NK-92 (cell line): Measurements from ENCODE around the gene ADGRG3.
"Not testable (repeated sequence)": the region's sequence is repeated elsewhere in the genome, so short reads cannot be mapped to it uniquely, and the experiment has no call there.

ENCODE experiments used
- DNase-seq: peaks from one replicate; lab custom pipeline; 2025; ENCODE audit not compliant: unreplicated experiment; lab: John Stamatoyannopoulos, UW

Gene ADGRG3

GRCh38 chr16:57712569-57712968 lies 44.5 kb downstream of the ADGRG3 start:
- not testable (repeated sequence) for DNase-seq

DNA sequence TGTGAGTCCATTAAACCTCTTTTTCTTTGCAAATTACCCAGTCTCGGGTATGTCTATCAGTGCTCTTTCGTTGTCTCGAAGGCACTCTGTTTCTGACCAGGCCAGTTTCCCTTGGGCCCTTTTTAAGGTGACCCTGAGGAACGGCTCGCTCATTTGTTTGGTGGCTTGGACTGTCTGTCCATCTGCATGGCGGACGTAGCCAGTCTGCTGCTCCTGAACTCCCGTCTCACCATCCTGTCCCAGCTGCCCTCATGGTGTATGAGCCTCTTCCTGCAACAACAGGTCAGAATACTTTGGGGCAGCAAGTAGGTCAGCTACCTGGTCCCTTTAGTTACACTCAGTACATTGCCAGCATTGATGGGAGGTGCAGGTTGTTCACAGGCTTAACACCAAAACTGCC lies 45.5 kb downstream of the ADGRG3 start:
- no peak for DNase-seq

DNA sequence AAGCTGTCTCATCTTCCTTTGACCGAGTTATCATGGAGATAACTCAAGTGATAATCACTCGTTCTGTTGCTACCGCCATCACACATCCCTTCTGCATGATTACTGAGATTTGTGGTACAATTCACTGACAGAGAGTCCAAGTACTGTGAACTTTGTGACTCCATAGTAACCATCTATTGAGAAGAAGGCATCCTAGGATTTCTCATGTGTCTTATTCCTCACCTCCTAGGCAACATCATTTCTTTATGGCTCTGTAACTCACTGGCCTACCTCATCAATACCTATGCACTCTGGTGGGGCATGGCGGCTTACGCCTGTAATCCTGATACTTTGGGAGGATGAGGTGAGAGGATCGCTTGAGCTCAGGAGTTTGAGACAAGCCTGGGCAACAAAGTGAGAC lies 45.9 kb downstream of the ADGRG3 start:
- DNase-seq: no peak

DNA sequence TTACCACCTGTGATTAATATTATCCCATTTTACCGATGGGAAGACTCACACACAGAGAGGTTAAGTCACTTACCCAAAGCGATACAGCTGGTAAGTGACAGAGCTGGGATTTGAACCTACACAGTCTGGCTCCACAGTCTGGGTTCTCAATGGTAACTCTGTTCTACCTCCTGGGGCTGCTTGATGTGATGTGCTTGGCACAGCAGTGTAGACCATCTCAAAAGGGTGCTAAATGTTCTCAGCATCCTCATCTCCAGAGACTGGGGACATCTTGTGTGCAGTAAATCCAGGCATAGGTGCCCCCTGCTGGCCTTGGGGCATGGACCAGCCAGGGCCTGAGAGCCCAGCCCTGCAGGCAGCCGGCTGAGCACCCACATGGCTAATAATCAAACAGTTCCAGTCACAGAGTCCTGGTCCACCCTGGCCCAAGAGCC lies 52.1 kb downstream of the ADGRG3 start:
- no peak for DNase-seq

DNA sequence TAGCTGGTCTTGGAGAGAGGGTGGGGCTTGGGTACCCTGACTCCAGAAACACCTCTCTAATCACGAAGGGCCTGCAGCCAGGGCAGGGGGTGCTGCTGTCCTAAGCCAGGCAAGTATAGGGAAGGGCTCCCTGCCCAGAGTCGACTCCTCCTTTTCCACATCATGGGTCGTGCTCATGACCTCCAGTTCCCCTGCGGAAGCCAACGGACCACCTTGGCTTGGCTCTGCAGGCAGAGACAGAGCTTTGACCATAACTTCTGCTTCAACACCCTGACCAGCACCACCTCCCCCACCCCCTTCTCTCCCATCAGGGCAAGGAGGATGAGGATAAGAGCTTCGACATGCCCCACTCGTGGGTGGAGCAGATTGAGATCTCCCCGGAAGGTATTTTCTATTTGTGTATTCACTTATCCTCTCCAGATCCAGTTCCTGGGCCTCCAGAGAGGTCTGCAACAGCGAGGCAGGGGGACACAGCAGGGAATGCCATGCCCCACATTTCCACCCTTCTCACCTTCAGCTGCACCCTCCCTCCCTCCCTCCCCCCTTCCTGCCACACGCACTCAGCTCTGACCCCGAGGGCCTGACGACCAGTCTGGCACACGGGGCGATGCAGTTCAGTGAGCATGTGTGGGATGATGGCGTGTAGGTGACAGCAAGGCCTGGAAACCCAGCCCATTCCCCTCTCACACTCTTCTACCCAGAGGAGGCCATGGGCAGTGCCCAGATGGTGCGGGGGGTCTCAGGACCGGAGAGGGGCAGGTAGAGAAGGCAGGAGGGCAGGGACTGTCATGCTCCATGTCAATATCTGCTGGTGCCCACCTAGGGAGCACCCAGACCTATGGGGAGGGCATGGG lies 53.5 kb downstream of the ADGRG3 start:
- DNase-seq: no peak

GRCh38 chr16:57722210-57722499 lies 54.0 kb downstream of the ADGRG3 start:
- DNase-seq: no peak

- DNase-seq: no peak
Observed at GRCh38 chr16:57722651-57723050, 54.5 kb downstream of the ADGRG3 start.

DNA sequence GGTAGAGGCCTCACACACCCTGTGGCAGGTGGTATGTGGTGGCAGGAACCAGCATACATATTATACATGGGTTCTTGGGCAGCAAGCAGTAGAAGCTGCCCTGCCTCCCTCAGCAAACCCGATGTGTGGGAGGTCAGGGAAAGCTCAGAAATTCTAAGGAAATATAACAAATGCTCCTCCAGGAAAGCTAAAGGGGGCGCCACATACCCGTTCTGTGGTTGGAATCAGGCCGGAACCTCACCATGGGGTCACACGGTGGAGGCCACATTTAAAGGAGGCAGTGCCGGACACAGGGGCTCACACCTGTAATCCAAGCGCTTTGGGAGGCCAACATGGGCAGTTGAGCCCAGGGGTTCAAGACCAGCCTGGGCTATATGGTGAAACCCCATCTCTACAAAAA lies 55.1 kb downstream of the ADGRG3 start:
- DNase-seq: no peak

DNA sequence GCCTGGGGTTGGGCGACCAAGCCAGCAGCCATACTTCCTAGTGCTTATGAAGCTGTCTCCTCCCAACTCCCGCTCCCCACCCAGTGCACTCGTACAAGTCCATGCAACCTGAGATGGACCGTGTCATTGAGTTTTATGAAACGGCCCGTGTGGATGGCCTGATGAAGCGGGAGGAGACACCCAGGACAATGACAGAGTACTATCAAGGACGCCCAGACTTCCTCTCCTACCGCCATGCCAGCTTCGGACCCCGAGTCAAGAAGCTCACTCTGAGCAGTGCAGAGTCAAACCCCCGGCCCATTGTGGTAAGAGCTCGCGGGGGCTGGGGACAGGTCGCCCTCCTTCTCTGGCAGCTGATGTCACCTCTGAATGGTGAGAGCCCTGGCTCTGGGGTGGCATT lies 56.4 kb downstream of the ADGRG3 start:
- no peak for DNase-seq

DNA sequence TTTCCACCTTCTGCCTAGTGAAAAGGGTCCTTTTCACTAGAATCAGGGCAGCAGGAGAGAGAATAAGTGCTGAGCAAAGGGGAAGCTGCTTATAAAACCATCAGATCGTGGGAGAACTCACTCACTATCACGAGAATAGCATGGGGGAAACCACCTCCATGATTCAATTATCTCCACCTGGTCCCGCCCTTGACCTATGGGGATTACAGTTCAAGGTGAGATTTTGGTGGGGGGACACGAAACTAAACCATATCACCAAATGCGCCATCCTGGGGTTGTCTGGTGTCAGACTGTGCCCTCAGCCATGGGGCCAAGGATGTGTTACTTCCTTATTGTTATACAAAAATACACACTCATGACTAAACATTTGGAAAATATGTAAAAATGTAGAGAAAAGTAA lies 57.0 kb downstream of the ADGRG3 start:
- DNase-seq: no peak

GRCh38 chr16:57725554-57725953 lies 57.4 kb downstream of the ADGRG3 start:
- DNase-seq: no peak

DNA sequence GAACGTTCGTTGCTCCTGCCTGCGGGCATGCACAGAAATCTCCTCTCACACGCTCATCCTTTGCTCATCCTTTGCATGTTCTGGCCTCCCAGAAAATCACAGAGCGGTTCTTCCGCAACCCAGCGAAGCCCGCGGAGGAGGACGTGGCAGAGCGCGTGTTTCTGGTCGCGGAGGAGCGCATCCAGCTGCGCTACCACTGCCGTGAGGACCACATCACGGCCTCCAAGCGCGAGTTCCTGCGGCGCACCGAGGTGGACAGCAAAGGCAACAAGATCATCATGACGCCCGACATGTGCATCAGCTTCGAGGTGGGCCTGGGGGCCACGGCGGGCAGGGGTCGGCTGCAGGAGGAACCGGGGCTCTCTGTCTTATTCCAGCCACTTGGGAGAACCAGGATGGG lies 57.9 kb downstream of the ADGRG3 start:
- DNase-seq: no peak

GRCh38 chr16:57726433-57726947 lies 58.4 kb downstream of the ADGRG3 start:
- DNase-seq: no peak

- no peak for DNase-seq
Observed at GRCh38 chr16:57727610-57728009, 59.5 kb downstream of the ADGRG3 start.

- DNase-seq: no peak
Observed at GRCh38 chr16:57728336-57729181, 60.5 kb downstream of the ADGRG3 start.

- no peak for DNase-seq
Observed at GRCh38 chr16:57729182-57729484, 61.0 kb downstream of the ADGRG3 start.

GRCh38 chr16:57729852-57730251 lies 61.7 kb downstream of the ADGRG3 start:
- DNase-seq: not testable (repeated sequence)

DNA sequence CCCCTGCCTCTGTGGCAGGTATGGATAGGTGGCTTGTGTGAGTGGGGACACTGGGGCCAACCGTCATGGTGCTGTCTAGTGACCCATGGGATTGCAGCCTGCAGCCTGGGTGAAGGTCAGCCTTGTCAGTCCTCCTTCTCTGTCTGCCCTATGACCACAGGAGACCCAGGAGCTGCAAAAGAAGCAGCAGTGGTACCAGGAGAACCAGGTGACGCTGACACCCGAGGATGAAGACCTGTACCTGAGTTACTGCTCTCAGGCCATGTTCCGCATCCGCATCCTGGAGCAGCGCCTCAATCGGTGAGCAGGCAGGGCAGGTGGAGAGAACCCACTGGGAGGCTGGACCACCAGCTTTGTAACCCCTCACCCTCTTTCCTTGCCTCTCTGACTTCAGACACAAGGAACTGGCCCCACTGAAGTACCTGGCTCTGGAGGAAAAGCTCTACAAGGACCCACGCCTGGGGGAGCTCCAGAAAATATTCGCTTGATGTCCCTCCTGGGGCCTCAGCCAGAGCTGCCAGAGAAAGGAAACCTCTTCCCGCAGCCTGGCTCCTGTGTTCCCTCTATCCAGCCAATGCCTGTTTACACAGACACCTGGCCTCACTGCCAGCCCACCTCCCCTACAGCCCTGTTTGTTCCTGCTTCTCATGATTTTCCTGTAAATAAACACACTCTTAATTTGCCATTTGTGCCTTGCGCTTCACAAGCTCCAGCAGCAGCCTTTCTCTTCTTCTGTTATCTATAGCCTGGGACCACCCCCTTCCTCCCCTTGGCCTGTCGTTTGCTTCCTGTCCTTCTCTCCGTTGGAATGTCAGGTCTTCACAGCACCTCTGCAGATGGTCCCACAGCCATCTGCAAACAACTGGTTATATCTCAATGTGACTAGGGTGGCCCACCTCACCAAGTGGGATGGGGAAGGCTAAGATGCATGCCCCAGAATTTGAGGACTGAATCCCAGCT lies 62.9 kb downstream of the ADGRG3 start:
- DNase-seq: no peak

DNA sequence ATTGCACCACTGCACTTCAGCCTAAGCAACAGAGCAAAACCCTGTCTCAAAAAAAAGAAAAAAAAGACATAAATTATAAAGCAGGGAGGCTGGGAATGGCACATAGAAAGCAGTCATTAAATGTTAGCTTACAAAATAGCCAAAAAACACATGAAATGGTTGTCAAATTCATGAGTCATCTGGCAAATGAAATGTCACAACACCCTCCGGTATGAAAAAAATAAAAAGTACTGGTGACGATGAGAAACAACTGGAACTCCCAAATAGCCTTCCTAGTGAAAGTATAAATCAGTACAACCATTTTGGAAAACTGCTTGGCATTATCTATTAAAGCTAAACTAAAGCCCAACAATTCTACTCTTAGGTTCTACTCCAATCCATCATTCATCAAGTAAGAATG lies 63.9 kb downstream of the ADGRG3 start:
- DNase-seq: no peak

DNA sequence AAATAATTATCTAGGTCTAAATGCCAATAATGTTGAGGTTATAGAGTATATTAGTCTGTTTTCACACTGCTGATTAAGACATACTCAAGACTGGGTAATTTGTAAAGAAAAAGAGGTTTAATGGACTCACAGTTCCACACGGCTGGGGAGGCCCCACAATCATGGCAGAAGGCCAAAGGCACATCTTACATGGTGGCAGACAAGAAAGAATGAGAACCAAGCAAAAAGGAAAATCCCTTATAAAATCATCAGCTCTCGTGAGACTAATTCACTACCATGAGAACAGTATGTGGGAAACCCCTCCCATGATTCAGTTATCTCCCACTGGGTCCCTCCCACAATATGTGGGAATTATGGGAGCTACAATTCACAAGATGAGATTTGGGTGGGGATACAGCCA lies 64.6 kb downstream of the ADGRG3 start:
- no peak for DNase-seq

DNA sequence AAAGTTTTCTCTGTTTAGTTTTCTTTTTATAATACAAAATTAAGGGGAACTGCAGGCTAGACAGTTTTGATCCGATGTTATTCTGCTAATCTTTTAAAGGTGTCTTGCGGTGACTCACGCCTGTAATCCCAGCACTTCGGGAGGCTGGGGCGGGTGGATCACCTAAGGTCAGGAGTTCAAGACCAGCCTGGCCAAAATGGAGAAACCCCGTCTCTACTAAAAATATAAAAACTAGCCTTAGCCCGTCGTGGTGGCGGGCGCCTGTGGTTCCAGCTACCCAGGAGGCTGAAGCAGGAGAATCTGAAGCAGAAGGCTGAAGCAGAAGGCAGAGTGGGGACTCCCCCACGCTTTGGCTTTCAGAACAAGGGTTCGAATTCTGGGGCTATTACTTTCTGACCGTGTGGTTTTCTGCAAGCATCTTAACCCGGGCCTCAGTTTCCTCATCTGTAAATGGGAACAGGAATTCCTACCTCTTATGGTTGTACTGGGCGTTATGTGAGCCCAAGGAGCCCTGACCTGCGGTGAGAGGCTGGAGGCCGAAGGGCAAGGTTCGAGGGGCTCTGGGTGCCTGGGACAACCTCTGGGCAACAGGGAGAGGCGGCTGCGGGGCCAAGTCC lies 66.3 kb downstream of the ADGRG3 start:
- no peak for DNase-seq
